ENCODE measurements around the gene POC1B. TPM values are rescaled to one million over a fixed set of nuclear protein-coding genes. Genes with fewer than 3 reads are reported as not detected.

POC1B gene
- total RNA-seq, 1 donor = 19.3 TPM

GRCh38 chr12:89492883-89493282 is 33.0 kb downstream of the POC1B start:
- no peak for TF ChIP-seq CTCF (IDR thresholded peaks at IDR 0.05; ENCODE audit: insufficient read depth, low read length)
- no peak for DNase-seq (ENCODE audit: low read depth)
- no peak overlapping the region for H3K4me3 ChIP-seq (ENCODE audit: low read depth, low read length)

GRCh38 chr12:89490922-89491321 is 34.9 kb downstream of the POC1B start:
- DNase-seq (ENCODE audit: low read depth) = no peak
- TF ChIP-seq CTCF (IDR thresholded peaks at IDR 0.05; ENCODE audit: insufficient read depth, low read length) = no peak
- H3K4me3 ChIP-seq (ENCODE audit: low read depth, low read length) = no peak overlapping the region

- H3K4me3 ChIP-seq (ENCODE audit: low read depth, low read length) = no peak overlapping the region
- DNase-seq (ENCODE audit: low read depth) = no peak
- TF ChIP-seq CTCF (IDR thresholded peaks at IDR 0.05; ENCODE audit: insufficient read depth, low read length) = no peak
Observed at GRCh38 chr12:89486264-89486663, 39.6 kb downstream of the POC1B start.

GRCh38 chr12:89484470-89484869 is 41.4 kb downstream of the POC1B start:
- DNase-seq (ENCODE audit: low read depth) = no peak
- no peak for TF ChIP-seq CTCF (IDR thresholded peaks at IDR 0.05; ENCODE audit: insufficient read depth, low read length)
- H3K4me3 ChIP-seq (ENCODE audit: low read depth, low read length) = no peak overlapping the region

- DNase-seq (ENCODE audit: low read depth) = peak; percentile 64
Observed at GRCh38 chr12:89481213-89481914, 44.5 kb downstream of the POC1B start.

GRCh38 chr12:89479982-89480381 is 45.9 kb downstream of the POC1B start:
- H3K4me3 ChIP-seq (ENCODE audit: low read depth, low read length) = no peak overlapping the region
- TF ChIP-seq CTCF (IDR thresholded peaks at IDR 0.05; ENCODE audit: insufficient read depth, low read length) = no peak
- DNase-seq (ENCODE audit: low read depth) = no peak

More at GRCh38 chr12:89481213-89481914, 44.5 kb downstream of the POC1B start:
- H3K4me3 ChIP-seq (ENCODE audit: low read depth, low read length) = no peak overlapping the region
- no peak for TF ChIP-seq CTCF (IDR thresholded peaks at IDR 0.05; ENCODE audit: insufficient read depth, low read length)

Measured in fibroblast of the aortic adventitia (primary cell).